HG03457 (cell line): ENCODE results near the gene BTC.
"Not testable (repeated sequence)": the region's sequence is repeated elsewhere in the genome, so short reads cannot be mapped to it uniquely, and the experiment has no call there.

Source experiments
- ATAC-seq: cut with Tn5 transposase; IDR thresholded peaks from one replicate; pipeline ENCODE4 v1.9.1; 2021; ENCODE audit warnings: moderate number of reproducible peaks; ENCODE audit not compliant: unreplicated experiment

Gene BTC

DNA sequence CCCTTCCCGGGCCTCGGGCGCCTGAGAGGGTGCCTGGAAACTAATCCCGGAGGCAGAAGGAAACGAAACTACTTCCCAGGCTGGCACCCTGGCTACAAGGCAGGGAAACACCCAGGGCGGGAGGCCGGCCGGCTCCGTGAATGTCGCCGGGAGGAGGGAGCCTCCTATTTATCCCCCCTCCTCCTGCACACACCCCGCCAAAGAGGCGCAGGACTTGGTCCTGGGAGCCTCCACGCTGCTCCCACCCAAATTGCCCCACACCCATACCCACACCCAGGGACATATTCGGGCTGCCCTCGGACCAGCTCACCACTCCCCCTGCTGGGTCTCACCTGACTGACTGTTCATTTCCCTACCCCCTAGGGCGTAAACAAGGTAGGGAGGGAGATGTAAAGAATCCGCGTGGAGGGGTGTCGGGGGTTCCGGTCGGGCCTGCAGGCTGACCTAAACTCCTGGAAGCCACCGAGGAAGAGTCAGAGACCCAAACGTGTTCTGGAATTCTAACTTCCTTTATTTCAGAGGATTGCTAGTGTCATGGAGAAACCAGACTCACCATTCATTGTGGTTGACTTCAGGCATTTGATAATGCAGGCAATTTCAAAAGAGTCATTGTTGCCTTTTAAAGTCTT is at the start of gene BTC:
TSS of gene BTC (minus strand) at position 142 of the 629 bp plus-strand sequence. CDS start 198 bp downstream, outside the sequence.
- ATAC-seq, result no peak

DNA sequence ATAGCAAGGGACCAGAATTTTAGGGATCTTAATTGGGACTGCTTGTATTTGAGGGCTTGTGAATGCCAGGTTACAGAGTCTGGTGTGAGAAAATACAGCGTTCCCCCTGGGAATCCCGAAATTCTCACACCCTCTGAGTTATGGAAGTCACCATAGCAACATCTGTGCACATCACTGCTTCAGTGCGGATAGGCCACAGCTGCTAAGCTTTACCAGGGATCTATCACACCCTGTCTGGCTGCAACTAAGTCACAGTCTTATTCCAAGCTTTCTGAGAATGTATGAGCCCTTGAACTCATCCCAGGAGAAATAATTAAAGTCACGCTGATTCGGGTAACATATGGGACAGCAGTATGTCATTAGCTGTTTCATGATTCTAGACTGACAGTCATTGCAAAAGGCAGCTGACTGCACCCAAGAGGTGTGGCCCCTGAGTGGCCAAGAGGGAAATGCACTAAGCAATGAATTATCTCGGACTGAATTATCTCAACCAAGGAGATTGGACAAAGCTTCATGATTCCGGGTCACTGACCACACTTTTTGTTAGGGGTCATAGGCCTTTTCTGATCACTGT is 46.7 kb upstream of the BTC start:
- ATAC-seq, result no peak

DNA sequence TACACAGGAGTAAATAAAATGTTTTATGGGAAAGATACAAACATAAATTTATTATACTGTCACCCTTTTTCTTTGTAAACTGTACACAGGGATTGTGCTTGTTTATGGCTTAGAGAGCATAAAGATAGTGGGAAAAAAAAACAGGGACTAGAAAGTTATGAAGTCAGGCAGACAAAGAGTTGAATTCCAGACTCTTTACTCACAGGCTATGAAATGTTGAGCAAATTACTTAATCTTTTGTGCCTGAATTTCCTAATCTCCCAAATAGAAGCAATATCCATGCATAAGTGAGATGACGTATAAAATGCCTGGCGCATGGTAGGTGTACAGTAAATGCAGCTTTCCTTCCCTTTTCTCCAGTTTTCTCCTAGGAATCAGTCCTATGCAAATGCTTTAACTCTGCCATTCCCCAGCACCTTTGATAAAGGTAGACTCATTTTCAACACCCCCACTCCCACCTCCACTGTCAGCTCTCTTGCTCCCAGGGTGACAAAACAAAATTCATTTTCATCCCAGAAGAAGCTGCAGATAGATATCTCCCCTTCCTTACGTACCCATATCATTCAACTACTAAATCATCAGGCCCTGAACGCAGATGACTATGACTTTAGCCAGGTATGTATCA is 44.5 kb upstream of the BTC start:
- ATAC-seq, result no peak

DNA sequence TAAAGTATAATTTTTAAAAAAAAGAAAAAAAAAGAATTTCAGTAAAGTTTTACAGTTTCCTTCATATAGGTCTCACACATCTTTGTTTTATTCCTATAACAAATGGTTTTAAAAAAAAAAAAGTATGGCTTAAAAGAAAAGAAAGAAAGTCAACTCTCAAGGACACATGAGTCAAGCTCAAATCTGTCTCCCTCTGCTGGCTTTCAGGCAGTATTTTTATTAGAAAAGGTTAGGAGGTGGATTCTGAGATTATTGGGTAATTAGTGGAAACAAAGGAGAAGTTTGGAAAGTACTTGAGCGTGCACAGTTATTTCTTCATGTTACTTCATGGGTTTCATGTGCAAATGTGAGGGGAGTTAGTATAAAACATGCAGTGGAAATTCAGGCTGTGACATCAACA is 36.6 kb upstream of the BTC start:
- ATAC-seq, result no peak

- ATAC-seq, result no peak
Observed at GRCh38 chr4:74823194-74823593, 28.9 kb upstream of the BTC start.

- no peak for ATAC-seq
Observed at GRCh38 chr4:74822603-74823002, 28.3 kb upstream of the BTC start.

- no peak for ATAC-seq
Observed at GRCh38 chr4:74821541-74821940, 27.2 kb upstream of the BTC start.

GRCh38 chr4:74814052-74814451 is 19.7 kb upstream of the BTC start:
- no peak for ATAC-seq

GRCh38 chr4:74812056-74812455 is 17.7 kb upstream of the BTC start:
- ATAC-seq, result not testable (repeated sequence)

DNA sequence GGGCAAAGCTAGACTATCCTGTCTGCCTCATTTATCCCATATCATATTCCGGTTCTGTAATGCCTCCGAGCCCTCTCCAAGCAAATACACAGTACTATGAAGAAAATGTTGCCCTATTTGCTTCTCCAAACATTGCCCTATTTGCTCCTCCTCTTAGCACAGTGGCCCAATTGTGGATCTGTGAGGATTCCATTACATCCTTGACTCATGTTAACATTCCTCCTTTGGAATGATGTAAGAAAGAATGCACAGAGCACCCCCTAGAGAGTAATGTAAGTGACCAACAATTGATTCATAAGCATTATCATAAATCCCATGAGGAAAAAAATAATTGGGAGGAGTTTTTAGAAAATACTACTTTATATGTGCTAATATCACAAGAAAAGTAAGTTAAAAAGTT is 11.3 kb upstream of the BTC start:
- no peak for ATAC-seq

- ATAC-seq, result no peak
Observed at GRCh38 chr4:74800310-74800709, 6.0 kb upstream of the BTC start.

GRCh38 chr4:74796631-74797030 is 2.3 kb upstream of the BTC start:
- no peak for ATAC-seq

DNA sequence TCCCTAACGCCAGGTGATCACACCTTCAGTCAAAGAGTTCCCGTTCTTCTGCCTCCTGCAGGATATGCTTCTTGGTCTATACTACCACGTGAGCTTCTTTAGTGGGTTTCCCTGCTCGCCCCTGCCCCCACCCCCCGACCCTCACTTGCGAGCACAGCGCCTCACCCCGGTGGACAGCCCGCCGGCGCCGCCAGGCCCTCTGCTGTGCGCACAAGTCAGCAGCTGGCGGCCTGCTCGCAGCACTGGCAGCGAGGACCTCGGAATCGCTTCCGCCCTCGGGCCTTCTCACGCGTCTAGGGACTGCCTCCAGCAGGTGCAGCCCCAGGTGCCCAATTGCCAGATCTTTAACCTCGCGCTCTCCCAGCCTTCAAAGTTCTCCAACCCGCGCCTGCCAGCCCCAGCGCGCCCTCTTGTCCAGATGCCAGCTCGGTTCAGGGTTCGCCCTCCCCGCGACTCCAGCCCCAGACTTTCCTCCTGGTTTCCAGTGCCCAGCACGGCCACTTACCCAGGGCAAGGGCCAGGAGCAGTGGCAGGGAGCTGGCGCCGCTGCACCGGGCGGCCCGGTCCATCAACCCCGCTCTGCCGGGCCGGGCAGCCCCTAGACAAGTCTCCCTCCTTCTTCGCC is 454 bp downstream of the BTC start:
- no peak for ATAC-seq

- no peak for ATAC-seq
Observed at GRCh38 chr4:74790652-74791051, 3.7 kb downstream of the BTC start.

DNA sequence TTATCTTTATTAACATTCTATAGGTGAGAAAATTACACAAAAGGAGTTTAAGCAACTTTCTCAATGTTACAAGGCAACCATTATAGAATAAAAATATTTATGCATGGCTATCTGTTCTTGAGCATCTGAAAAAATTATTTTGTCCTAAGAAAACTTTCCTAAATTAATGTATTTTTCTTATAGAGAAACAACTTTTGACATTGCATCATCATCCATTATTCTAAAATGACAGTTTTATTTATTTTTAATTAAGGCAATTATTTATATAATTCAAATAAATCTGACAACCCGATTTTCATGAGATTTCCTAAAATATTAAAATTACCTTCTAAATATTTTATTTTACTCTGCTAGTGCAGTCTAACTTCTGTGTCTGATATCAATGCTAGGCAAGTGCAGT is 4.8 kb downstream of the BTC start:
- ATAC-seq, result no peak

DNA sequence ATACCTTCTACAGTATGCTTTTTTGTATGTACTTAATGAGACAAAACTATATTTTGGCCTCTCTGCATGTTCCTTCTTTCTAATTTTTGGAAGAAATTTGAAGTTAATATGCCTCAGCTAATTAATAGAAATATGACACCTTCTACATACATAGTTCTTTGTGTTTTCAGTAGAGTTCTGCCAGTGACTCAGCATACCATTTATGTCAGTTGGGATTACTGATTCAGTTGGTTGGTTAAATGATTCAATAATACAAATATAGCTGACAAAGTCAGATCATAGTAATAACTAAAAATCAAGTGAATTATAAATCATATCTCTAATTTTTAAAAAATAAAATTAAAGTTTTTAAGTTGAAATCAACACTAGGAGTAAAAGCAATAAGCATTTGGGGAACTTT is 16.8 kb downstream of the BTC start:
- ATAC-seq, result no peak

DNA sequence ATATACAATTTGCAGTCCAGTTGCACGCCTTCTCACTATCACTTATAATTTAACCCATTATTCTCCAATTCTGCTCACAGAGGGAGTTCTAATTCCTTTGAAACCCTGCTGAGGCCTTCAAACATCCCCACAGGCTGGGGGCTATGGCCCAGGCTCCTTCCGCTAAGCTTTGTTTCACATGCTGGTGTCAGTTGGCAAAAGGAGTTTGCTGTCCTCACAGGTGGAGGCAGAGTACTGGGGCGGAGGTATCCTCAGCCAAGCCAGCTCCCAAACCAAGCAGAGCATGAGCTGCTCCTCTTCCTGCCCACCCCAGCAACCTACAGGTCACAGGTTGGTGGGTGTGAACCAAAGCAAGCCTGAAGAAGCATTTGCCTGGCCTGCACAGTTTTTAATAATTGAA is 21.5 kb downstream of the BTC start:
- ATAC-seq, result no peak

DNA sequence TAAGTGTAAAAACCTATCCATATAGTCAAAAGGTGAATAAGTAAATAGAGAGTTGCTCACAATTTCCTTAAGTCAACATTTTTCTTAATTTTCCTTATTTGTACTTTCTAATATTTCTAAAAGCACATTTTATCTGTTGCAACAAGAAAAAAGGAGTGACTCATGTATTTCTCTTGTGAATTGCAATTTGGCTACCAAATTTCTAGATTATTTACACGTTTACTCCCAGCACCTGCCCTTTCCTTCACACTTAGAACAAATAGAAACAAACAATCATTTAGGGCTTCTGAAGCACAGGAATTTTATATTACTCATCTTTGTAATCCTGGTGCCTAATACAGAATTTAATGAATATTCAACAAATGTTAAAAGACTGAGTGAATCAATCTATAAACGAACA is 22.2 kb downstream of the BTC start:
- no peak for ATAC-seq

GRCh38 chr4:74770226-74770910 is 24.0 kb downstream of the BTC start:
- no peak for ATAC-seq

DNA sequence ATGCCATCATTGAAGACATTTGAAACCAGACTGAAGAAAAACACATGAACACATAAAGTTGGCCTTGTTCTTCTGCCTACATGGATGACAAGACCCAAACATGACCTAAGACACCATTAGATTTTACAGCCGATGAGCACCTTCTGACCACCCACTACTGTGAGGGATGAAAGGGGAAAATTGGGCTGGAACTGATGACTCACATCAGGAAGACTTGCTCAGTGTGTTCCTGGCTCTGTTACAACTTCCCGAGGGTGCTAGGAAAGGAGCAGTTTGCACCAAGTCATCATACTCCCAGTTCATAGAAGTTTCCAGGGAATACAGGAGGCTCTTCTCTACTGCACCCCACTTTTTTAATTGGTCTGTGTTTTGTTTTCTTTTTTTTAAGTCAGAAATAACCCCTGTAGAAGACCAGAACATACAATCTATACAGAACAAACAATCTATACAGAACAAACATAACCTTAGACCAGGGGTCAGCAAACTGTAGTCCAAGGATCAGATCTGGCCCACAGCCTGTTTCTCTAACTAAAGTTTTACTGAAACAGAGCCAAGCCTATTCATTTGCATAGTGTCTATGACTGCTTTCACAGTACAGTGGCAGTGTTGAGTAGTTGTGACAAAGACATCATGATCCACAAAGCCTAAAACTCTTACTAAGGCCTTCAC is 25.3 kb downstream of the BTC start:
- ATAC-seq, result no peak

- no peak for ATAC-seq
Observed at GRCh38 chr4:74764119-74764518, 30.2 kb downstream of the BTC start.
